Measurements from ENCODE around the gene RDH11. TPM values are rescaled to one million over a fixed set of nuclear protein-coding genes. Genes with fewer than 3 reads are reported as not detected.

RDH11 gene
- total RNA-seq, 1 experiment from 2014 or later: 126 TPM

- no peak overlapping the region for H3K9ac ChIP-seq (ENCODE audit: low read length)
- no peaks in the 10 kb centered on the region for H4K20me1 ChIP-seq (ENCODE audit: insufficient read depth, low read depth, low read length)
- peaks cover 4% of the 10 kb centered on the region for H3K79me2 ChIP-seq (ENCODE audit: low read length)
- no peaks in the 10 kb centered on the region for H3K4me1 ChIP-seq (ENCODE audit: low read length)
- no peak overlapping the region for H3K4me2 ChIP-seq (ENCODE audit: low read depth, low read length, poor library complexity, severe bottlenecking)
- H3K4me3 ChIP-seq (ENCODE audit: low read length): no peak overlapping the region
- no peaks in the 10 kb centered on the region for H3K9me3 ChIP-seq (ENCODE audit: low read length)
- H3K27ac ChIP-seq (ENCODE audit: low read length): no peak overlapping the region
- H2AFZ ChIP-seq (ENCODE audit: low read length): no peak overlapping the region
- no peak for DNase-seq
- H3K27me3 ChIP-seq (ENCODE audit: low read length): no peaks in the 10 kb centered on the region
- no peaks in the 10 kb centered on the region for H3K9me2 ChIP-seq (replicated peaks; ENCODE audit: insufficient read depth, low read length)
- peaks cover 78% of the 10 kb centered on the region for H3K36me3 ChIP-seq (ENCODE audit: insufficient read depth, low read length)
Measured at GRCh38 chr14:67653651-67654280, 41.8 kb downstream of the RDH11 start.

- Histone ChIP-seq H3K9me2 (replicated peaks; ENCODE audit: insufficient read depth, low read length) (no peaks in the 10 kb centered on the region), H3K4me2 (ENCODE audit: low read depth, low read length, poor library complexity, severe bottlenecking) (no peak overlapping the region), H2AFZ (ENCODE audit: low read length) (no peak overlapping the region), H3K36me3 (ENCODE audit: insufficient read depth, low read length) (peaks cover 83% of the 10 kb centered on the region), H3K4me1 (ENCODE audit: low read length) (no peaks in the 10 kb centered on the region), H3K4me3 (ENCODE audit: low read length) (no peak overlapping the region), H3K79me2 (ENCODE audit: low read length) (no peaks in the 10 kb centered on the region), H3K27me3 (ENCODE audit: low read length) (no peaks in the 10 kb centered on the region), H4K20me1 (ENCODE audit: insufficient read depth, low read depth, low read length) (no peaks in the 10 kb centered on the region), H3K9ac (ENCODE audit: low read length) (no peak overlapping the region), H3K27ac (ENCODE audit: low read length) (no peak overlapping the region), H3K9me3 (ENCODE audit: low read length) (no peaks in the 10 kb centered on the region)
- no peak for DNase-seq
Measured at GRCh38 chr14:67652189-67652588, 43.4 kb downstream of the RDH11 start.

- Histone ChIP-seq H3K9ac (ENCODE audit: low read length) (no peak overlapping the region), H3K9me2 (replicated peaks; ENCODE audit: insufficient read depth, low read length) (no peaks in the 10 kb centered on the region), H3K4me2 (ENCODE audit: low read depth, low read length, poor library complexity, severe bottlenecking) (no peak overlapping the region), H3K27ac (ENCODE audit: low read length) (no peak overlapping the region), H3K36me3 (ENCODE audit: insufficient read depth, low read length) (peaks cover 82% of the 10 kb centered on the region), H3K79me2 (ENCODE audit: low read length) (no peaks in the 10 kb centered on the region), H3K4me3 (ENCODE audit: low read length) (no peak overlapping the region), H3K4me1 (ENCODE audit: low read length) (no peaks in the 10 kb centered on the region), H3K9me3 (ENCODE audit: low read length) (no peaks in the 10 kb centered on the region), H3K27me3 (ENCODE audit: low read length) (no peaks in the 10 kb centered on the region), H4K20me1 (ENCODE audit: insufficient read depth, low read depth, low read length) (no peaks in the 10 kb centered on the region), H2AFZ (ENCODE audit: low read length) (no peak overlapping the region)
- no peak for DNase-seq
Measured at GRCh38 chr14:67650694-67651093, 44.9 kb downstream of the RDH11 start.

- Histone ChIP-seq H4K20me1 (ENCODE audit: insufficient read depth, low read depth, low read length) (no peaks in the 10 kb centered on the region), H3K9me2 (replicated peaks; ENCODE audit: insufficient read depth, low read length) (no peaks in the 10 kb centered on the region), H3K27ac (ENCODE audit: low read length) (no peak overlapping the region), H3K9me3 (ENCODE audit: low read length) (no peaks in the 10 kb centered on the region), H3K9ac (ENCODE audit: low read length) (no peak overlapping the region), H3K27me3 (ENCODE audit: low read length) (no peaks in the 10 kb centered on the region), H3K4me1 (ENCODE audit: low read length) (no peaks in the 10 kb centered on the region), H3K4me3 (ENCODE audit: low read length) (no peak overlapping the region), H2AFZ (ENCODE audit: low read length) (no peak overlapping the region), H3K79me2 (ENCODE audit: low read length) (no peaks in the 10 kb centered on the region), H3K4me2 (ENCODE audit: low read depth, low read length, poor library complexity, severe bottlenecking) (no peak overlapping the region), H3K36me3 (ENCODE audit: insufficient read depth, low read length) (peaks cover 77% of the 10 kb centered on the region)
- DNase-seq: no peak
Measured at GRCh38 chr14:67650151-67650550, 45.4 kb downstream of the RDH11 start.

- Histone ChIP-seq H3K36me3 (ENCODE audit: insufficient read depth, low read length) (peaks cover 43% of the 10 kb centered on the region), H3K4me3 (ENCODE audit: low read length) (no peak overlapping the region), H3K79me2 (ENCODE audit: low read length) (no peaks in the 10 kb centered on the region), H3K9ac (ENCODE audit: low read length) (no peak overlapping the region), H3K27ac (ENCODE audit: low read length) (no peak overlapping the region), H4K20me1 (ENCODE audit: insufficient read depth, low read depth, low read length) (no peaks in the 10 kb centered on the region), H3K4me1 (ENCODE audit: low read length) (no peaks in the 10 kb centered on the region), H3K9me2 (replicated peaks; ENCODE audit: insufficient read depth, low read length) (no peaks in the 10 kb centered on the region), H2AFZ (ENCODE audit: low read length) (no peak overlapping the region), H3K27me3 (ENCODE audit: low read length) (no peaks in the 10 kb centered on the region), H3K9me3 (ENCODE audit: low read length) (no peaks in the 10 kb centered on the region), H3K4me2 (ENCODE audit: low read depth, low read length, poor library complexity, severe bottlenecking) (no peak overlapping the region)
- no peak for DNase-seq
Measured at GRCh38 chr14:67646131-67646530, 49.4 kb downstream of the RDH11 start.

GRCh38 chr14:67645414-67645813 lies 50.1 kb downstream of the RDH11 start:
- Histone ChIP-seq H3K4me3 (ENCODE audit: low read length) (no peak overlapping the region), H3K9me2 (replicated peaks; ENCODE audit: insufficient read depth, low read length) (no peaks in the 10 kb centered on the region), H3K36me3 (ENCODE audit: insufficient read depth, low read length) (peaks cover 35% of the 10 kb centered on the region; the same call in 1 of the 2 replicates), H3K27me3 (ENCODE audit: low read length) (no peaks in the 10 kb centered on the region), H4K20me1 (ENCODE audit: insufficient read depth, low read depth, low read length) (no peaks in the 10 kb centered on the region), H3K9ac (ENCODE audit: low read length) (no peak overlapping the region), H3K4me2 (ENCODE audit: low read depth, low read length, poor library complexity, severe bottlenecking) (no peak overlapping the region), H3K4me1 (ENCODE audit: low read length) (no peaks in the 10 kb centered on the region), H2AFZ (ENCODE audit: low read length) (no peak overlapping the region), H3K27ac (ENCODE audit: low read length) (no peak overlapping the region), H3K79me2 (ENCODE audit: low read length) (no peaks in the 10 kb centered on the region), H3K9me3 (ENCODE audit: low read length) (no peaks in the 10 kb centered on the region)
- DNase-seq: no peak

- H3K36me3 ChIP-seq (ENCODE audit: insufficient read depth, low read length): peaks cover 26% of the 10 kb centered on the region; the same call in 1 of the 2 replicates
- no peak overlapping the region for H3K4me2 ChIP-seq (ENCODE audit: low read depth, low read length, poor library complexity, severe bottlenecking)
- no peaks in the 10 kb centered on the region for H3K79me2 ChIP-seq (ENCODE audit: low read length)
- no peaks in the 10 kb centered on the region for H3K4me1 ChIP-seq (ENCODE audit: low read length)
- no peak overlapping the region for H3K9ac ChIP-seq (ENCODE audit: low read length)
- no peak overlapping the region for H3K27ac ChIP-seq (ENCODE audit: low read length)
- H3K4me3 ChIP-seq (ENCODE audit: low read length): no peak overlapping the region
- H3K27me3 ChIP-seq (ENCODE audit: low read length): no peaks in the 10 kb centered on the region
- no peaks in the 10 kb centered on the region for H3K9me3 ChIP-seq (ENCODE audit: low read length)
- no peak for DNase-seq
- no peaks in the 10 kb centered on the region for H4K20me1 ChIP-seq (ENCODE audit: insufficient read depth, low read depth, low read length)
- no peaks in the 10 kb centered on the region for H3K9me2 ChIP-seq (replicated peaks; ENCODE audit: insufficient read depth, low read length)
- H2AFZ ChIP-seq (ENCODE audit: low read length): no peak overlapping the region
Measured at GRCh38 chr14:67644428-67644827, 51.1 kb downstream of the RDH11 start.

GRCh38 chr14:67643713-67644112 lies 51.9 kb downstream of the RDH11 start:
- no peaks in the 10 kb centered on the region for H3K79me2 ChIP-seq (ENCODE audit: low read length)
- H3K4me2 ChIP-seq (ENCODE audit: low read depth, low read length, poor library complexity, severe bottlenecking): no peak overlapping the region
- H4K20me1 ChIP-seq (ENCODE audit: insufficient read depth, low read depth, low read length): no peaks in the 10 kb centered on the region
- H3K4me1 ChIP-seq (ENCODE audit: low read length): no peaks in the 10 kb centered on the region
- no peaks in the 10 kb centered on the region for H3K9me2 ChIP-seq (replicated peaks; ENCODE audit: insufficient read depth, low read length)
- H3K4me3 ChIP-seq (ENCODE audit: low read length): no peak overlapping the region
- no peak overlapping the region for H2AFZ ChIP-seq (ENCODE audit: low read length)
- H3K27me3 ChIP-seq (ENCODE audit: low read length): no peaks in the 10 kb centered on the region
- no peak for DNase-seq
- H3K36me3 ChIP-seq (ENCODE audit: insufficient read depth, low read length): peaks cover 21% of the 10 kb centered on the region; the same call in 1 of the 2 replicates
- H3K9ac ChIP-seq (ENCODE audit: low read length): no peak overlapping the region
- no peak overlapping the region for H3K27ac ChIP-seq (ENCODE audit: low read length)
- H3K9me3 ChIP-seq (ENCODE audit: low read length): no peaks in the 10 kb centered on the region

All from Karpas-422 (cell line).